Neural progenitor cell (in vitro differentiated cells): ENCODE results near the gene ZNF497. TPM values are rescaled to one million over a fixed set of nuclear protein-coding genes. Genes with fewer than 3 reads are reported as not detected.

Experiments used
- DNase-seq: peaks from one replicate; pipeline ENCODE4 v3.0.0-alpha.2; 2016; ENCODE audit warnings: low spot score
- H2AFZ ChIP-seq: fragments of 200-600 bp; sonication (generic); replicated peaks from 2 replicates; pipeline ENCODE4 v1.6.1; 2016; ENCODE audit warnings: antibody characterized with exemption
- H3F3A ChIP-seq: fragments of 200-600 bp; sonication (generic); 2 replicates; pipeline ENCODE4 v1.6.1; 2016; ENCODE audit warnings: antibody characterized with exemption, low read depth
- H3K27ac ChIP-seq: fragments of 200-600 bp; sonication (generic); 2 replicates; pipeline ENCODE4 v1.5.1; 2016; ENCODE audit warnings: mild to moderate bottlenecking
- H3K27me3 ChIP-seq: fragments of 200-600 bp; sonication (generic); 2 replicates; pipeline ENCODE4 v1.6.1; 2016; ENCODE audit warnings: mild to moderate bottlenecking, moderate library complexity
- H3K36me3 ChIP-seq: fragments of 200-600 bp; sonication (generic); 2 replicates; pipeline ENCODE4 v1.5.1; 2016
- H3K4me1 ChIP-seq: fragments of 200-600 bp; sonication (generic); 2 replicates; pipeline ENCODE4 v1.6.1; 2016; ENCODE audit warnings: mixed run types
- H3K4me2 ChIP-seq: fragments of 200-600 bp; sonication (generic); 2 replicates; pipeline ENCODE4 v1.6.1; 2016
- H3K4me3 ChIP-seq: fragments of 200-600 bp; sonication (generic); 2 replicates; pipeline ENCODE4 v1.5.1; 2016
- H3K79me2 ChIP-seq: fragments of 200-600 bp; sonication (generic); 2 replicates; pipeline ENCODE4 v1.6.1; 2016; ENCODE audit warnings: low read depth
- H3K9ac ChIP-seq: fragments of 200-600 bp; sonication (generic); 2 replicates; pipeline ENCODE4 v1.6.1; 2016
- H3K9me3 ChIP-seq: fragments of 200-600 bp; sonication (generic); 2 replicates; pipeline ENCODE4 v1.5.1; 2016; ENCODE audit warnings: low read depth
- H4K20me1 ChIP-seq: fragments of 200-600 bp; sonication (generic); 2 replicates; pipeline ENCODE4 v1.6.1; 2016; ENCODE audit warnings: low read depth
- H3K27ac Mint-ChIP-seq: 3 replicates; pipeline ENCODE4 v1.8.0; 2021; ENCODE audit warnings: mixed read lengths
- H3K27me3 Mint-ChIP-seq: 2 replicates; pipeline ENCODE4 v1.8.0; 2022; ENCODE audit warnings: low read depth, mild to moderate bottlenecking, inconsistent platforms, moderate library complexity, mixed read lengths; ENCODE audit not compliant: insufficient read depth
- H3K36me3 Mint-ChIP-seq: 3 replicates; pipeline ENCODE4 v1.8.0; 2021; ENCODE audit warnings: mixed read lengths
- H3K4me1 Mint-ChIP-seq: 3 replicates; pipeline ENCODE4 v1.8.0; 2021; ENCODE audit warnings: mixed read lengths
- H3K4me3 Mint-ChIP-seq: 3 replicates; pipeline ENCODE4 v1.8.0; 2021; ENCODE audit warnings: mild to moderate bottlenecking, moderate library complexity, mixed read lengths
- H3K9me3 Mint-ChIP-seq: 3 replicates; pipeline ENCODE4 v1.8.0; 2020; ENCODE audit warnings: mixed read lengths
- EZH2 ChIP-seq: fragments of 200-600 bp; sonication (generic); IDR thresholded peaks from 2 replicates; pipeline ENCODE4 v1.6.1; 2017; ENCODE audit warnings: antibody characterized with exemption, mild to moderate bottlenecking, moderate library complexity
- EZH2phosphoT487 ChIP-seq: fragments of 200-600 bp; sonication (generic); IDR thresholded peaks from 2 replicates; pipeline ENCODE4 v1.6.1; 2017; ENCODE audit warnings: antibody characterized with exemption
- total RNA-seq: library from RNA; depleted of rRNA; stranded (reverse); fragments of >200 nt; gene quantifications from 2 replicates; pipeline ENCODE4 v1.2.3, GENCODE V29; 2015; ENCODE audit warnings: low replicate concordance
- TF ChIP-seq, protein P1 (sequence below): fragments of 200-600 bp; sonication (generic); IDR thresholded peaks from 2 replicates; pipeline ENCODE4 v1.5.1; 2017; ENCODE audit warnings: antibody characterized with exemption, mild to moderate bottlenecking

The ZNF497 gene
- total RNA-seq, 1 donor from 2014 or later, result 3.7 TPM

DNA sequence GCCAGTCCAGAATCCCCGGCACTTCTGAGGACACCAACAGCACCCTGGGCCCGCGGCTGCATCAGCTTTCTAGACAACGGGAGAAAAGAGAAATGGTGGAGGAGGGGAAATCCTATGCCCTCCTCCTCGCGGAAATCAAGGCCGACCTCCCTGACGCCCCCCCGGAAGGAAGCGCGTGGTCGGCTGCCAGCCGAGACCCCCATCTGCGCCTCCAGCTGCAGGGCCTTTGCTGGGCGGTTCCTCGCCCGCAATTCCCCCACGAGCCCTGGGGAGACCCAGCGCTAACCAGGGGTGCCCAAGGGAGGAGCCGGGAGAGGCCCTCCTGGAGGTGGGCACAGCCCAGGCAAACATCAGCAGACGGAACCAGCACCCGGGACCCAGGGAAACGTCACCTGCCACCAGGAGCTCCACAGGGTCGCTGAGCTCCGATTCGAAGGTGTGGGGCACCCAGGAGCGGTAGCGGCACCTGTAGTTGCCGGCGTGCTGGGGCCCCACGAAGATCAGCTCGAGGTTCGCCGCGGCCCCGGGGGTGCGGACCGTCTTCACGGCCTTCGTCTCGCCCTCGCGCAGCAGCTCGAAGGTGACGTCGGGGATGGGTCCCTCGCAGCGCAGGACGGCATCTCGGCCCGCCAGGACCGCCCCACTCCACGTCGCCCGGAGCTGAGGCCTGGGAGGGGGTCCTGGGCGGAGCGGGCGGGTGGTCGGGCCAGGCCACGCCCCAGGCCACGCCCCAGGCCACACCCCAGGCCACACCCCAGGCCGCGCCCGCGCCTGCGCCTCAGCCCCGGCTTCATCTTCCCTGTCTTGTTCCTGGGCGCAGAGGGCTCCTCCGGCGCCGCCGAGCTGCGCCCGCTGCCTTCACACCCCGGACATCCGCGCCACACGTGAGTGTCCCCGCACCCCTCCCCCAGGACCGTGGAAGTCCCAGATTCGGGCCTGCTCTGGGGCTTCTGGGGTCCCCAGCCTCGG, 15.3 kb downstream of the ZNF497 start:
- H4K20me1 ChIP-seq, result no peaks in the 10 kb centered on the region
- peak overlapping the region; percentile 95 for H3K4me2 ChIP-seq
- DNase-seq, result peak; percentile 89
- Mint-ChIP-seq H3K27ac (no peak overlapping the region), H3K4me1 (peaks cover 17% of the 10 kb centered on the region), H3K9me3 (no peaks in the 10 kb centered on the region), H3K27me3 (peaks cover 26% of the 10 kb centered on the region), H3K4me3 (peak overlapping the region; percentile 96), H3K36me3 (peaks cover 7% of the 10 kb centered on the region)
- H3K36me3 ChIP-seq, result no peaks in the 10 kb centered on the region
- TF ChIP-seq EZH2, result no peak
- TF ChIP-seq, protein P1, sequence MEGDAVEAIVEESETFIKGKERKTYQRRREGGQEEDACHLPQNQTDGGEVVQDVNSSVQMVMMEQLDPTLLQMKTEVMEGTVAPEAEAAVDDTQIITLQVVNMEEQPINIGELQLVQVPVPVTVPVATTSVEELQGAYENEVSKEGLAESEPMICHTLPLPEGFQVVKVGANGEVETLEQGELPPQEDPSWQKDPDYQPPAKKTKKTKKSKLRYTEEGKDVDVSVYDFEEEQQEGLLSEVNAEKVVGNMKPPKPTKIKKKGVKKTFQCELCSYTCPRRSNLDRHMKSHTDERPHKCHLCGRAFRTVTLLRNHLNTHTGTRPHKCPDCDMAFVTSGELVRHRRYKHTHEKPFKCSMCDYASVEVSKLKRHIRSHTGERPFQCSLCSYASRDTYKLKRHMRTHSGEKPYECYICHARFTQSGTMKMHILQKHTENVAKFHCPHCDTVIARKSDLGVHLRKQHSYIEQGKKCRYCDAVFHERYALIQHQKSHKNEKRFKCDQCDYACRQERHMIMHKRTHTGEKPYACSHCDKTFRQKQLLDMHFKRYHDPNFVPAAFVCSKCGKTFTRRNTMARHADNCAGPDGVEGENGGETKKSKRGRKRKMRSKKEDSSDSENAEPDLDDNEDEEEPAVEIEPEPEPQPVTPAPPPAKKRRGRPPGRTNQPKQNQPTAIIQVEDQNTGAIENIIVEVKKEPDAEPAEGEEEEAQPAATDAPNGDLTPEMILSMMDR, result no peak
- no peak for TF ChIP-seq EZH2phosphoT487
- peak overlapping the region; percentile 95 for H2AFZ ChIP-seq
- peak overlapping the region; percentile 87 for H3K4me3 ChIP-seq
- H3K9ac ChIP-seq, result peak overlapping the region; percentile 40
- peaks cover 16% of the 10 kb centered on the region for H3K27me3 ChIP-seq
- no peaks in the 10 kb centered on the region for H3F3A ChIP-seq
- no peak overlapping the region for H3K27ac ChIP-seq
- peaks cover 6% of the 10 kb centered on the region for H3K4me1 ChIP-seq
- no peaks in the 10 kb centered on the region for H3K9me3 ChIP-seq
- H3K79me2 ChIP-seq, result no peaks in the 10 kb centered on the region

DNA sequence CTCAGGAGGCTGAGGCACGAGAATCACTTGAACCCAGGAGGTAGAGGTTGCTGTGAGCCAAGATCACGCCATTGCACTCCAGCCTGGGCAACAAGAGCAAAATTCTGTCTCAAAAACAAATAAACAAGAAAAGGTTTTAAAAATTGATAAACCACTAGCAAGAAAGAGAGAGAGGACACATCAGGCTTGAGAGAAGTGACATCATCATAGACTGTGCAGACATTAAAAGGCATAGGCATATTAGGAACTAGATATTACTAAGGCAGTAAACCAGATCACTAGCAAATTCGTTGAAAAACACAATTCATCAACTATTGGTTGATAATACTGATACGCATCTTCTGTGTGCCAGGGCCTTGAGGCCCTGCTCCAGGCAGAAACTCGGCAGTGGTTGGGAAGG, 17.0 kb downstream of the ZNF497 start:
- Histone ChIP-seq H3K4me3 (no peak overlapping the region), H3K27me3 (peaks cover 16% of the 10 kb centered on the region), H4K20me1 (no peaks in the 10 kb centered on the region), H3K79me2 (no peaks in the 10 kb centered on the region), H3K27ac (no peak overlapping the region), H3K4me2 (no peak overlapping the region), H3K9me3 (no peaks in the 10 kb centered on the region), H3K9ac (no peak overlapping the region), H3K36me3 (no peaks in the 10 kb centered on the region), H3K4me1 (peaks cover 6% of the 10 kb centered on the region), H3F3A (no peaks in the 10 kb centered on the region), H2AFZ (no peak overlapping the region)
- Mint-ChIP-seq H3K9me3 (no peaks in the 10 kb centered on the region), H3K27ac (no peak overlapping the region), H3K36me3 (peaks cover 12% of the 10 kb centered on the region), H3K4me1 (peaks cover 17% of the 10 kb centered on the region), H3K27me3 (peaks cover 17% of the 10 kb centered on the region), H3K4me3 (peak overlapping the region; percentile 88)
- DNase-seq, result no peak
- TF ChIP-seq EZH2phosphoT487 (no peak), EZH2 (no peak)
- TF ChIP-seq, protein P1, result no peak

DNA sequence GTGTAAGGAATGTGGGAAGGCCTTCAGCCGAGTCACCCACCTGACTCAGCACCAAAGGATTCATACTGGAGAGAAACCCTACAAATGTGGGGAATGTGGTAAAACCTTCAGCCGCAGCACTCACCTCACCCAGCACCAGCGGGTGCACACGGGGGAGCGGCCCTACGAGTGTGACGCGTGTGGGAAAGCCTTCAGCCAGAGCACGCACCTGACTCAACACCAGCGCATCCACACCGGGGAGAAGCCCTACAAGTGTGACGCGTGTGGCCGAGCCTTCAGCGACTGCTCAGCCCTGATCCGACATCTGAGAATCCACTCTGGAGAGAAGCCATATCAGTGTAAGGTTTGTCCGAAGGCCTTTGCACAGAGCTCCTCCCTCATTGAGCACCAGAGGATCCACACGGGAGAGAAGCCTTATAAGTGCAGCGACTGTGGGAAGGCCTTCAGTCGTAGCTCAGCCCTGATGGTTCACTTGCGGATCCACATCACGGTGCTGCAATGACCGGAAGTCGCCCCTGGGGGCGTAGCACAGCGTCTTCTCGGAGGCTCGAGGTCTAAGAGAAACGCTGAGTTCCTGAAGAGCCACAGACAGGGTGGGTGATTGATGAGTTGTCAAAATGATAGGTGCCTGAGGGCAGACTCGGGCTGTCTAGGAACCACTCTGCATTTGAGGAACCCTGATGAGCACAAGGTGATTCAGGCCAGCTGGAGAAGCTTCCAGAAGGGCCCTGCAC, 23.6 kb downstream of the ZNF497 start:
- TF ChIP-seq, protein P1, result peak; percentile 54
- TF ChIP-seq EZH2 (no peak), EZH2phosphoT487 (no peak)
- H3F3A ChIP-seq, result no peaks in the 10 kb centered on the region
- DNase-seq, result peak; percentile 55
- H3K27ac ChIP-seq, result no peak overlapping the region
- H3K79me2 ChIP-seq, result no peaks in the 10 kb centered on the region
- no peak overlapping the region for H3K4me2 ChIP-seq
- no peak overlapping the region for H3K9ac ChIP-seq
- no peaks in the 10 kb centered on the region for H3K36me3 ChIP-seq
- no peaks in the 10 kb centered on the region for H4K20me1 ChIP-seq
- Mint-ChIP-seq H3K4me1 (no peaks in the 10 kb centered on the region), H3K27ac (no peak overlapping the region), H3K36me3 (peaks cover 35% of the 10 kb centered on the region), H3K9me3 (no peaks in the 10 kb centered on the region), H3K4me3 (no peak overlapping the region), H3K27me3 (peaks cover 7% of the 10 kb centered on the region)
- no peaks in the 10 kb centered on the region for H3K9me3 ChIP-seq
- H2AFZ ChIP-seq, result no peak overlapping the region
- H3K27me3 ChIP-seq, result no peaks in the 10 kb centered on the region
- H3K4me3 ChIP-seq, result no peak overlapping the region
- no peaks in the 10 kb centered on the region for H3K4me1 ChIP-seq
